GM18951 (cell line): Measurements from ENCODE around the gene BICDL1.

Experiments
- POLR2A ChIP-seq: IDR thresholded peaks from 4 replicates; pipeline ENCODE4 v1.6.1; 2011; ENCODE audit warnings: mild to moderate bottlenecking; ENCODE audit not compliant: insufficient read length, insufficient read depth; ENCODE audit errors: extremely low read depth
- in situ Hi-C: fragments of 300-500 bp; cut with MboI; formaldehyde crosslinking; loops from one replicate; pipeline ENCODE4 v1.12.0; 2022; ENCODE audit warnings: low sequenced_read_pairs, mixed read lengths, inconsistent platforms; ENCODE audit not compliant: unreplicated experiment

The BICDL1 gene

DNA sequence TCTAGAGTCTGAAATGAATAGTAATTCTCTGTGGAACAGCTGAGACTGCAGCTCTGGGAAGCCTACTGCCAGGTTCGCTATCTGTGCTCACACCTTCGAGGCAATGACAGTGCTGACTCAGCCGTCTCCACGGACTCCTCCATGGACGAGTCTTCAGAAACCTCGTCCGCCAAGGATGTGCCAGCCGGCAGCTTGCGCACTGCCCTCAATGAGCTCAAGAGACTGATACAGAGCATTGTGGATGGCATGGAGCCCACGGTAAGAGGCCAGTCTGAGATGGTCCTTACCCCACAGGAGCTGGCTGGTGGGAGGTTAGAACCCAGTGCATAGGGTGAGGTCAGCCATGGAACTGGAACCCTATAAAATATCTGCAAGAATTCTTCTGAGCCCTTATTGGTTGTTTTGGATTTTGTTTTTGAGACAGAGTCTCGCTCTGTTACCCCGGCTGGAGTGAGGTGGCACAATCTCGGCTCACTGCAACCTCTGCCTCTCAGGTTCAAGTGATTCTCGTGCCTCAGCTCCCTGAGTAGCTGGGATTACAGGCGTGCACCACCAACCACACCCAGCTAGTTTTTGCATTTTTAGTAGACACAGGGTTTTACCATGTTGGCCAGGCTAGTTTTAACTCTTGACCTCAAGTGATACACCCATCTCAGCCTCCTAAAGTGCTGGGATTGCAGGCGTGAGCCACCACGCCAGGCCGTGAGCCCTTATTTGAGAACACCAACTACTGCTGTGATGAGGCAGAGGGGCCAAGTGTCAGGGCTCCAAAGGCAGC, 83.6 kb downstream of the BICDL1 start:
- no peak for TF ChIP-seq POLR2A
- in situ Hi-C loops, result no loop called here

DNA sequence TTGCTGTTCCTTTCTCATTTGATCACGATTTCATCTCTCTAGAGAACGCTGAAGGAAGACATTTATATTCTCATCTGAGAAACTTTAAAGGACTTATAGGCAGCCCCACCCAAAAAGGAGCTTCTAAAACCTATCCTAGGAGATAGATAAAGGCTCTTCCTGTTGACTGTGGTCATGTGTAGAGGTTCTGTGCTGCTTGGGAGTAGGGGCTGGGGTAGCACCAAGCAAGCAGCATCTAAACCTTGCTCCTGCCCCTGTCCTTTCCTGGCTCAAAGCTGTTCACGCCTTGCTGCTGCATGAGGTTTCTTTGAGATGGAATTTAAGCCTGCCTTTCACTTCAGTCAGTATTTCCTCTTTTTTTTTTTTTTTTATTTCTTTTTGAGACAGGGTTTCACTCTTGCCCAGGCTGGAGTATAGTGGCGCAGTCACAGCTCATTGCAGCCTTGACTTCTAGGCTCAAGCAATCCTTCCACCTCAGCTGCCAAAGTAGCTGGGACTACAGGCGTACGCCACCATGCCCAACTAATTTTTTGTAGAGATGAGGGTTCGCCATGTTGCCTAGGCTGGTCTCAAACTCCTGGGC, 86.1 kb downstream of the BICDL1 start:
- no peak for TF ChIP-seq POLR2A
- in situ Hi-C loops, result no loop called here

DNA sequence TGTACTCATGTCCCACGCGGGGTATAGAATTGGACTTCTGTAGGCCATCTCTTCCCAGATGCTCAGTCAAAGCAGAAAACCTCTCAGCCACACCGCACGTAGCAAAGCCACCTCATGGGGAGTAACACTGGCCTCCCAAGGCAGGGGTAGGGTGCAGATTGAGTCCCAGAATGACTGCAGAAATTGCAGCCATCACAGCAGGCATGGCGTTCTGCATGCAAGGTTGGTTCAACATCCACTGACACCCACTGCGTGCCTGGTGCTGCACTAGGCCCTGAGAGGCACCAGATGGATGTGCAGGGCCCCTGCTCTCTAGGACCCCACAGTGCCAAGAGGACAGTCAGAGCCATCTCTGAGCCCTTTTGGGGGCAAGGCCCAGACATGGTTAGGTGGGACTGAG, 87.6 kb downstream of the BICDL1 start:
- in situ Hi-C loops, result no loop called here
- TF ChIP-seq POLR2A, result no peak

DNA sequence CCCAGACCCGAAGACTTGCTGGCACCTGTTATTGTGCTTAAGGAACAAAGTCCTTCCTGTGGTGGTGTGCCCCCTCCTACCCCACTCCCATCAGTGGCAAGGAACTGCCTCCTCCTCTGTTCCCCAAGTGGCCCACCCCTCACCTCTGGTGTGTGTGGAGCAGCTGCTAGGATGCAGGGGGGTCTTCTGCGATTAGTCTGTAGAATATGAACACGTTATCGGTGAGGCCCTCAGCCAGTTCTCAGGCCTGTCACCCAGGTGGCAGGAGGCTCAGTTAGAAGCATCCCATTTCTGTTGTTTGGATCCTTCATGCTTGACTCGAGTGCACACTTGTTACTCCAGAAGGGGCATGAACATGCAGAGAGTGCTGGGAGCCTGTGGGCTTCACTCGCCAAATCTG, 88.2 kb downstream of the BICDL1 start:
- in situ Hi-C loops, result no loop called here
- no peak for TF ChIP-seq POLR2A

DNA sequence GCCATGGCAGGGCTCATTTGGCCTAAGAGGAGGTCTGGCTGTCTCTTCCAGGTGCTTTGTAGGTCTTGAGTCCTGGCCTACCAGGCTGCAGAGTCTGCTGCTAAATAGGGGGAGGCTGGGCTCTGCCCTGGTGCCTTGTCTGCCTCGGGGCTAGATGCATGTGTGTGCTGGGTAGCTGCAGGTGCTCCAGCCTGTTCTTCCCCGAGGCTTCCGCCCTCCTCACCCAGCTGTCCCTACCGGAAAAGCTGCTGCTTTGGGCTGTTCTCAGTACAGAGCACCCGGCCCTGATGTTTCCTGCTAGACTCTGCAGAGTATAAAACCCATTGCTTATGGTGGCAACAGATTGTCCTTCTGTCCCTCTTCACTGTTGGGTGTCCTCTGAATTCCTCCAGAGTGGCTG, 89.8 kb downstream of the BICDL1 start:
- in situ Hi-C loops, result no loop called here
- no peak for TF ChIP-seq POLR2A

DNA sequence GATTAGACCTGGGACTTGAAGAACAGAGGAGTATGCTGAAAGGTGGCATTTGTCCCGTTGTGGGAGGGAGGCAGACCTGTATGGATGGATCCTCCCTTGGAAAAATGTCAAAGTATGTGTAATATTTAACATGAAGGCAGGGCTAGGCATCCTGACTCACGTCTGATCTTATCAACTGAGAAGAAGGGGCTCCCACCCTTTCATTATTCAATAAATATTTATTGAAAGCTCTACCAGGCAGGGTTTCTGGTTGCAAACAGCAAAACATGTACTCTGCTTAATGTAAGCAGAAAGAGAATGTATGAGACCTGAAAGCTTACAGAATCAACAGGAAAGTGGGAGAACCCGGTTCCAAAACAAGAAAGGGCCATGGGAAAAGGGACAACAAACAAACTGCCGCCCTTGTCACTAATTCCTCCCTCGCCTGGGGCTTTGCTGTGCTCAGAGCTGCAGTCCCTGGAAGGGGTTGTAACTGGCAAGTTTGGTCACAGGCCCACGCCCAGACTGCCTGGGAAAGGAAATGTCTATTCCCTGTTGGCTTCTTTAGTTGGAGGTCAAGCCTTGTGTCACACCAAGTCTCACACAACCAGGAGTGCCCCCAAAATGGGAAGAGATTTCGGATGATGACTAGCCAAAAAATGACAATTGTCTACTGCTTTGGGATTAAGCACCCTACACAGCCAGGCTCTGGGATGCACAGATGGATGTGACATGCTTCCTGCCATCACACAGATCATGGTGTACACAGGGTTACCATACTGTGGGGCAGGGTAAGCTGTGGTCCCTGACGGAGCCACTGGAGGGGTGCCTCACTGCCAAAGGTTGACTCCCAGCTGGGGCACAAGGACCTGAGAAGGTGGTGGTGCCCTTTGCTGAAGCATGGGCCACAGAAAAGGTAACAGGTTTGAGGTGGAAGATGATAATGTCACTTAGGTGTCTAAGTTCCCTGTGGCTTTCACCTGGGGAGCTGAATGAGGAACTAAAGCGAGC, 90.7 kb downstream of the BICDL1 start:
- in situ Hi-C loops, result no loop called here
- no peak for TF ChIP-seq POLR2A

DNA sequence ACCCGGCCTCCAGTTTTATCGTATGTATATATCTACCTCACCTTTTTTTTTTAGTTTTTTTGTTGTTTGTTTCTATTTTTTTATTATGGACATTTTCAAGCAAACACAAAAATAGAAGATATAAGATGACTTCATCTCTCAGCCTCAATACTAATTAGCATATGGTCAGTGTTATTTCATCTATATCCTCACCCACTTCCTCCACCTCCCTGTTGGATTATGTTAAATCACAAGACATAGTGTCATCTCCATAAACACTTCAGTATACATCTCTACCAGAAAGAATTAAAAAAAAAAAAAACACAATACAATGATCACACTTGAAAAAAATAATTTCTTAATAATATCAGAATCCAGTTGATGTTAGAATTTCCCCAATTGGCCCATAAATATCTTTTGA, 92.6 kb downstream of the BICDL1 start:
- TF ChIP-seq POLR2A, result no peak
- in situ Hi-C loops, result no loop called here

DNA sequence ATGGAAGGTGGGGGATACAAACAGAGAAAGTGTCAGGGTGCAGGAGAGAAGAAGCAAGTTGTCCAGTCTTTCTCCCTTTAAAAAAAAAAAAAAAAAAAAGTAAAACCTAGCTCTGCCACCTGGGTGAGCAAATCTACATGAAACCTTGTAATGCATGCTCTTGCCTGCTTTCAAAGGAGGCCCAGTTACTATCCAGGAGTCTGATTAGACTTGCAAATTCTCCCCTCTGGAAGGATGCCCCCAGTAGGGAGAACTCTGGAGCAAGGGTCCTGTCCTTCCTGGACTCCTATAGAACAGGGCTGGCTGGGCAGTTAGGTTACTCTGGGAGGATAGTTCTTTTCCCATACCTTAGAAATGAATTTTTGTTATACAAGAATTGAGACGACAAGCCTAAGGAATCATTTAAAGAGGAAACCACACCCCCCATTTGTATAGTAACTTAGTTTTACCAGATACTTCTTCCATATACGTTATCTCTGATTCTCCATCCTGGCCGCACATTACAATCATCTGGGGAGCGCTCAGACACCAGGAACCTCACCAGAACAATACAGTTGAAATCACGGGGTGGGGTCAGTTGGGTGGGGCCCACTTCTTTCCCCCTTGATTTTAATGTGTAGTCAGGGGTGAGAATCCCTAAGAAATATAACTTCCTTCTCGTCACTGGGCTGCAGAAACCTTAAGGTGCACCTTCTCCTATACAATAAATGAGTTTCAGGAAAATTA, 97.0 kb downstream of the BICDL1 start:
- in situ Hi-C loops, result no loop called here
- TF ChIP-seq POLR2A, result no peak

DNA sequence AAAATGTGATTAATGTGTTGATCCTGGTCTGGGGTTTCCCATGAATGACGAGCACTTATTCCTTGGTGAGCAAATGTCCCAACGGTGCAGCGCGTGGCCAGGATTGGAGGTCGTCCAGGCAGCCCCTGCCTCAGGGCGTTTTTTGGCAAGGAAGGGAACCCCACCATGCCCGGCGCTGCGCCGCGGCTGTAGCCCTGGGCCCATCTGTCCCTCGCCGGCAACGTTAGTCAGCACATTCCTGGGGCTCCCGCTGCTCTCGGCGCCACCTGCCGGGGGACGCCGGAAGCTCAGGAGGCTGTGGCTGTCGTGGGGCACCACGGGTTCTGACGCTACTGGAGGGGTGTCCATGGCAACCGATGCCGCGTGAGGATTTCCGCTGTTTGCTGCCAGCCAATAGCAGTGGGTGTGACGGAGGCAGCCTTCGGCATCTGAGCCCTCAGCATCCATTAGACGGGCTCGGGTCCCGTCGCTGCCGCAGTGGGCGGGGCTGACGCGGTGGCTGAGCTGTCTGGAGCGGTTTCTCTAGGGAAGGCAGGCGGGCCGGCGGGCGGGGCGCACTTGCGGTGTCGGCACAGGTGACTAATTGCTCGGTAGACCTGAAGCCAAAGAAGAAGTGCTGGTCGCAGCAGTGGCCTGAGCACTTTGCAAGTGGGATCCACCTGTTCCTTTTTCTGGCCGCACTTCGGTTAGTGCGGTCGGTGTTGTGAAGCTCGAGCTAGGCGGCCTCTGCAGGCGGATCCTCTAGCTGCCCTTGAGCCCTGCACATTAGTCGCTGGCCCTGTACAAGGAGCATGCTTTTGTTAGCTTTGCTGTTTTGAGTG, 98.0 kb downstream of the BICDL1 start:
- TF ChIP-seq POLR2A, result peak; percentile 55
- in situ Hi-C loops, result no loop called here

DNA sequence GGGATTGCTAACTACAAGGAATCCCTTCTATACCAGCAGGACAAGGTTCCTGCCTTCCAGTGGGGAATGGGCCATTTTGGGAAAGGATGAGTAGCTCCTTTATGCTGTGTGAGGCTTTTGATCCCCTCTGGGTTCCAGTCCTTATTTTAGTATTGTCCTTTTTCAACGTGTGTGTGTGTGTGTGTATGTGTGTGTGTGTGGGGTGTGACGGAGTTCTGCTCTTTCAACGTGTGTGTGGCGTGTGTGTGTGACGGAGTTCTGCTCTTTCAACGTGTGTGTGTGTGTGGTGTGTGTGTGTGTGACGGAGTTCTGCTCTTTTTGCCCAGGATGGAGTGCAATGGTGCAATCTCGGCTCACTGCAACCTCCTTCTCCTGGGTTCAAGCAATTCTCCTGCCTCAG, 100.1 kb downstream of the BICDL1 start:
- in situ Hi-C loops, result no loop called here
- TF ChIP-seq POLR2A, result no peak

DNA sequence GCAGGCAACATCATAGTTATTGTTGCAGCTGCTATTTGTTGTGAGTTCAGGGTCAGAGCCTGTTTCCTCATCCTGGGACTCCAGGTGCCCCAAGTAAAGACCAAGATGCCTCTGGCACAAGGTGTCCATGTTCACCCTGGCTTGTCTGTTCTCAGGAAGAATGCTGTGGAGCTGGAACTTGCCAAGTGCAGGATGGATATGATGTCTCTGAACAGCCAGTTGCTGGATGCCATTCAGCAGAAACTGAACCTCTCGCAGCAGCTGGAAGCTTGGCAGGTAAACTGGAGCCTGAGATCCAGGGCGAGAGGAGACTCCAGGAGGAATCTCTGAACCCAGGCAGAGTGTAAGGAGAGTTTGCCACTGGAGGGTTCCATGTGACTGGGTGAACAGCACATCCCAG, 100.8 kb downstream of the BICDL1 start:
- in situ Hi-C loops, result no loop called here
- no peak for TF ChIP-seq POLR2A

DNA sequence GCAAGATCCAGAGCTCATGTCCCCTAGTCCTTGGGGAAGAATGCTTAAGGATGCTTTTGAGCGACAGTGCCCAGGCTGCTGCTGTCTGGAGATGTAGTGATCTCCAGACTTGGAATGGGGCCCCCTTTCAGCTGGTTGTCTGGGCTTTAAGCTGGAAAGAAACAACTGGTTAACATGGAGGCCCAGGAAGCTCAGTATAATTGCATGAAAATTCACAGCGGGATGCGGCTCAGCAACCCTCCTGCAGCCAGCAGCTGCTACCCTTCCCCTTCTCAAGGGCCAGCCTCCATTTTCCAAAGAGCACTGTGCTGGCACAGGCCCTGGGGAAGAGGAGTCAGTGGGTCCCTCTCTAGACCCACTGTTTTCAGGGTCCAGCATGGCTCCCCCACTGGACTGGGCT, 101.2 kb downstream of the BICDL1 start:
- TF ChIP-seq POLR2A, result no peak
- in situ Hi-C loops, result no loop called here
